Psoas muscle (tissue), 8 donors: ENCODE results near the gene ZBTB18. TPM values are rescaled to one million over a fixed set of nuclear protein-coding genes. Genes with fewer than 3 reads are reported as not detected.

Experiments
- ATAC-seq, 4 donors: fragments of 200-7000 bp; cut with Tn5 transposase; one replicate each; pipeline ENCODE4 v1.9.1; 2020; ENCODE audit warnings: moderate library complexity in 3 of 4, mild to moderate bottlenecking in 2 of 4
- DNase-seq, 2 donors: peaks; one replicate each; pipeline ENCODE4 v3.0.0-alpha.2; 2020
- H3K27ac ChIP-seq: fragments of 200-600 bp; one replicate; pipeline ENCODE4 v1.8.0; 2022
- H3K27me3 ChIP-seq, 3 donors: fragments of 200-600 bp in 1 of 3; one replicate each; pipeline versions ENCODE4 v1.6.1 to v1.8.0; 2013 to 2022; ENCODE audit warnings: low read length in 2 of 3, mild to moderate bottlenecking in 2 of 3, moderate library complexity in 1 of 3; ENCODE audit not compliant: insufficient read depth in 3 of 3
- H3K36me3 ChIP-seq, 2 donors: fragments of 200-600 bp in 1 of 2; one replicate each; pipeline versions ENCODE4 v1.6.1 to v1.8.0; 2013 to 2022; ENCODE audit warnings: low read depth in 1 of 2, mild to moderate bottlenecking in 1 of 2, moderate library complexity in 1 of 2; ENCODE audit not compliant: insufficient read depth in 1 of 2
- H3K4me1 ChIP-seq: fragments of 200-600 bp; one replicate; pipeline ENCODE4 v1.8.0; 2022
- H3K4me3 ChIP-seq: fragments of 200-600 bp; one replicate; pipeline ENCODE4 v1.8.0; 2022; ENCODE audit warnings: mild to moderate bottlenecking
- H3K9me3 ChIP-seq: fragments of 200-600 bp; one replicate; pipeline ENCODE4 v1.8.0; 2022
- WGBS, 3 donors: extraction: QIAGEN DNeasy Blood & Tissue Kit; methylation state at CpG; one replicate each; pipeline versions ENCODE4 v1.1.6 to v1.1.7; 2013; 5-methylcytosine and 5-hydroxymethylcytosine counted together
- intact Hi-C, 2 donors: fragments of 100-400 bp; cut with DNase I; formaldehyde crosslinking; loops; one replicate each; pipeline versions ENCODE4 v1.11.0 to v1.14.2; 2022
- polyA plus RNA-seq, 3 donors: library from polyadenylated mRNA; stranded (reverse); fragments of 200-250 nt; gene quantifications; one replicate each; pipeline ENCODE4 v1.2.3, GENCODE V29; 2013
- total RNA-seq, 4 donors: library from RNA; stranded (reverse); fragmentation: NEBNext Ultra II Directional in 2 of 4; extraction: Animal tissue kit (Norgen Biotek cat#: 25700) in 2 of 4; gene quantifications; one replicate each; pipeline versions ENCODE4 v1.2.1 to v1.2.4, GENCODE V29; 2021 to 2023
- TF ChIP-seq, protein P1 (sequence below): fragments of 200-600 bp; IDR thresholded peaks from one replicate; pipeline ENCODE4 v1.8.0; 2022; ENCODE audit warnings: antibody characterized with exemption
- donor health status: healthy with polysubstance abuse.
- donor health status: DM: no; HTN: no; CAD: no; lungs with moderate emphysema.
- donor health status: Bipolar disorder and iron deficiency.
- donor health status: healthy.
- donor health status: DM: yes; HTN: yes; CAD: no.
- donor health status: DM: no; HTN: no; CAD: no.
- donor health status: DM: no; HTN: no; CAD: no.
- donor health status: DM: yes; HTN: yes; CAD: no.

ZBTB18 gene
- total and polyA plus RNA-seq, 7 donors: 18.8 to 85.0 (median 53.8) TPM

DNA sequence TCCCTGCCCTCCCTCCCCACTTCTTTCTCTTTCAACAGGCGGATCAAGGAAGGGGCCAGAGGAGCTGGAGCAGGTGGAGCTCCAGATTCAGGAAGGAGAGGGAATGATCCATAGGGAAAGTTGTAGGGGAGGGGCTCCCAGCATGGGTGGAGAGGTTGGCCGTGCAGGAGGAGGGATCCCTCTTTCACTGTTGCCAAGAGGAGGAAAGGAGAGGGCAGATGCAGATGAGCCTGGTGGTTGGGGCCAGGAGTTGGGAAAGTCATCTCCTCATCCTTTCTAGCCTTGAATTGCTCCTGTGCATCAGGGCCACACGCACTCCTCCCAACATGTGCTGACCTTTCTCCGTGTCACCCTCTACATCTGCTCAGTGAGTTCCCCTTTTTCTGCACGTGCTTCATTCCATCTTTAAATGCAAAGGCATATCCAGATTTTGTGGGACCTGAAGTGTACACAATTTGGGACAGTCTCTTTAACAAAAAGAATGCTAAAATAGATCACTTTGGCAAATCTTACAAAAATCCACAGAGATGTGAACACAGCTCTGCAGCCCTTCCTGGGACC lies 32.4 kb downstream of the ZBTB18 start:
- Histone ChIP-seq H3K4me3 (no peak overlapping the region), H3K27me3 (peaks cover 0 to 23% (median 0%) of the 10 kb centered on the region in 3 donors), H3K36me3 (no peaks in the 10 kb centered on the region), H3K4me1 (no peaks in the 10 kb centered on the region), H3K27ac (no peak overlapping the region), H3K9me3 (no peaks in the 10 kb centered on the region)
- TF ChIP-seq, protein P1, sequence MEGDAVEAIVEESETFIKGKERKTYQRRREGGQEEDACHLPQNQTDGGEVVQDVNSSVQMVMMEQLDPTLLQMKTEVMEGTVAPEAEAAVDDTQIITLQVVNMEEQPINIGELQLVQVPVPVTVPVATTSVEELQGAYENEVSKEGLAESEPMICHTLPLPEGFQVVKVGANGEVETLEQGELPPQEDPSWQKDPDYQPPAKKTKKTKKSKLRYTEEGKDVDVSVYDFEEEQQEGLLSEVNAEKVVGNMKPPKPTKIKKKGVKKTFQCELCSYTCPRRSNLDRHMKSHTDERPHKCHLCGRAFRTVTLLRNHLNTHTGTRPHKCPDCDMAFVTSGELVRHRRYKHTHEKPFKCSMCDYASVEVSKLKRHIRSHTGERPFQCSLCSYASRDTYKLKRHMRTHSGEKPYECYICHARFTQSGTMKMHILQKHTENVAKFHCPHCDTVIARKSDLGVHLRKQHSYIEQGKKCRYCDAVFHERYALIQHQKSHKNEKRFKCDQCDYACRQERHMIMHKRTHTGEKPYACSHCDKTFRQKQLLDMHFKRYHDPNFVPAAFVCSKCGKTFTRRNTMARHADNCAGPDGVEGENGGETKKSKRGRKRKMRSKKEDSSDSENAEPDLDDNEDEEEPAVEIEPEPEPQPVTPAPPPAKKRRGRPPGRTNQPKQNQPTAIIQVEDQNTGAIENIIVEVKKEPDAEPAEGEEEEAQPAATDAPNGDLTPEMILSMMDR: no peak
- DNase-seq: no peak
- WGBS, 3 donors: 59 to 68% (median 62%) methylated on average over 5 of the region's 5 CpGs
- ATAC-seq: no peak
- intact Hi-C loops: no loop called here

DNA sequence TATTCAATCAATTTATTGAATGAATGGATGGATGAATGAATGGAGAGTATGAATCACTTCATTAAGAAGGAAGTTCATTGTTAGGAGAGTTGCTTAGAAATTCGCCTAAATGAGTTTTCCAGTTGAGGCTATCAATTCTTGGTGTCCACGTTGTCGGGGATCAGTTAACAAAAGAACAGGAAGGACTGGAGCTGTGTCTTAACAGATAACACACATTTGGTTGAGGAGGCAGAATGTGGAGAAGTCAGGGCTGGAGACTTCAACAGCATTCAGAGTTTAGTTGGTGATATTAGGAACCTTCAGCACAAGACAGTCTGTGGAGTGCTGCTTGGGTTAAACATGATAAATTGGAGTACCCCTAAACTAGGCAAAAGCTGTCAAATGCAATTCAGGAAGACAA lies 33.7 kb downstream of the ZBTB18 start:
- Histone ChIP-seq H3K4me3 (no peak overlapping the region), H3K9me3 (no peaks in the 10 kb centered on the region), H3K4me1 (no peaks in the 10 kb centered on the region), H3K27me3 (peaks cover 0 to 23% (median 0%) of the 10 kb centered on the region in 3 donors), H3K36me3 (no peaks in the 10 kb centered on the region), H3K27ac (no peak overlapping the region)
- TF ChIP-seq, protein P1: no peak
- DNase-seq: no peak
- intact Hi-C loops: no loop called here
- 49 to 68% (median 53%) methylated on average over 3 of the region's 3 CpGs for WGBS, 3 donors
- ATAC-seq: no peak

DNA sequence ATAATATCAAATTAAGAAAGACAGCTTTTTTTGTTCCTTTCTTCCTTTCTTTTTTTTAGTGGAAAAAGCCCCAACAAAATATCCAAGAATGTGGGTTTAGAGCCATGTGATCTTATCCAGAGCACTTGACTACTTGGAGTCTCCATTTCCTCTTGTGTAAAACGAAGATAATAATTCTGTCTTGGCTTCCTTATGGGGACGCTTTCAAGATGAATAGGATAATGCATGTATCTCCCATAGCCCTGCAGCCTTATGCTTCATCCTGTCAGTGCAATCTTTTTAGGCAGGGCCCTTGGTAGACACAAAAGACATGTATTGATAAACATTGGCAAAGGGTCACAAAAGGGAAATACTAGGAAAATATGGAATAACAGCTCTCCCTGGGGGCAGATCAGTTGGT lies 34.8 kb downstream of the ZBTB18 start:
- no peaks in the 10 kb centered on the region for H3K4me1 ChIP-seq
- no peak overlapping the region for H3K4me3 ChIP-seq
- 92 to 96% (median 95%) methylated on average over 2 of the region's 2 CpGs for WGBS, 3 donors
- H3K36me3 ChIP-seq: no peaks in the 10 kb centered on the region
- DNase-seq (no peak), ATAC-seq (no peak)
- TF ChIP-seq, protein P1: no peak
- intact Hi-C loops: no loop called here
- H3K27ac ChIP-seq: no peak overlapping the region
- no peaks in the 10 kb centered on the region for H3K9me3 ChIP-seq
- peaks cover 0 to 23% (median 0%) of the 10 kb centered on the region in 3 donors for H3K27me3 ChIP-seq

DNA sequence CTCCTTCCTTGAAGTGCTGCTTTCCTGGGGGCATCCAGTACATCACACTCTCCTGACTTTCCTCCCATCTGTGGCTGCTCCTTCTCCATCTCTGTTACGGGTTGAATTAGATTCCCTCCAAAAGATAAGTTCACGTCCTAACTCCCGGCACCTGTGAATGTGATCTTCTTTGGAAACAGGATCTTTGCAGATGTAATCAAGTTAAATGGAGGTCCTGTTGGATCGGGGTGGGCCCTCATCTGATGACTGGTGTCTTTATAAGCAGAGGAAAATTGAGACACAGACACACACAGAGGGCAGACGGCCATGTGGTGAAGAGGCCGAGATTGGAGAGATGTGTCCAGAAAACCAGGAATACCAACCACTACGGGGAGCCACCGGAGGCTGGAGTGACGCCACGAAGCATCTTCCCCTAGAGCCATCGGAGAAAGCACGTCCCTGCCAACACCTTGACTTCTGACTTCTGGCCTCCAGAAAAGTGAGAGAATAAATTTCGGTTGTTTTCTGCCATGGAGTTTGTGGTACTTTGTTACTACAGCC lies 36.0 kb downstream of the ZBTB18 start:
- H3K27ac ChIP-seq: no peak overlapping the region
- 79 to 84% (median 81%) methylated on average over 13 of the region's 13 CpGs for WGBS, 3 donors
- DNase-seq (no peak), ATAC-seq (no peak)
- no peak overlapping the region for H3K4me3 ChIP-seq
- no peaks in the 10 kb centered on the region for H3K36me3 ChIP-seq
- H3K27me3 ChIP-seq: peaks cover 0 to 23% (median 0%) of the 10 kb centered on the region in 3 donors
- no peaks in the 10 kb centered on the region for H3K4me1 ChIP-seq
- no peaks in the 10 kb centered on the region for H3K9me3 ChIP-seq
- TF ChIP-seq, protein P1: no peak
- intact Hi-C loops: no loop called here

DNA sequence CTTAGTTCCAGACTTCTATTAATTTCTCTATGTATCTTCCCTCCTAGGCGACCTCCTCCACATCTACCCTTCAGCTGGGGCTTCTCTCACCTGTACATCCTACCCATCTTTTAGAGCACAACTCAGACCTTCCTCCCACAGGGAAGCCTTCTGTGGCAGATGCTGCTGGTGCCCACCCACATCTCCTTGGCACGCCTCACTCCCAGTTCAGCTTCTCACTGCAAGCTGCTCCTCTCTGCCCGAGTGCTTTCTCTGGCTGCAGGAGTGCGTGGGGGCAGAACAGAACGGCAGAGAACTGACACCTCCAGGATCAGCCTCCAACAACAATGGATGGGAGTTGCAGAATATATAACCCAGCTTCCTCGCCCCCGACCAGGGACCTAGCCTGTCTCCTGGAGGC lies 36.5 kb downstream of the ZBTB18 start:
- TF ChIP-seq, protein P1: no peak
- Histone ChIP-seq H3K36me3 (no peaks in the 10 kb centered on the region), H3K9me3 (no peaks in the 10 kb centered on the region), H3K4me1 (no peaks in the 10 kb centered on the region), H3K27me3 (peaks cover 0 to 18% (median 0%) of the 10 kb centered on the region in 3 donors), H3K27ac (no peak overlapping the region), H3K4me3 (no peak overlapping the region)
- 60 to 82% (median 65%) methylated on average over 7 of the region's 7 CpGs for WGBS, 3 donors
- intact Hi-C loops: no loop called here
- no peak for DNase-seq
- ATAC-seq: no peak
